ENCODE results near the gene CRTAP.

CRTAP gene

DNA sequence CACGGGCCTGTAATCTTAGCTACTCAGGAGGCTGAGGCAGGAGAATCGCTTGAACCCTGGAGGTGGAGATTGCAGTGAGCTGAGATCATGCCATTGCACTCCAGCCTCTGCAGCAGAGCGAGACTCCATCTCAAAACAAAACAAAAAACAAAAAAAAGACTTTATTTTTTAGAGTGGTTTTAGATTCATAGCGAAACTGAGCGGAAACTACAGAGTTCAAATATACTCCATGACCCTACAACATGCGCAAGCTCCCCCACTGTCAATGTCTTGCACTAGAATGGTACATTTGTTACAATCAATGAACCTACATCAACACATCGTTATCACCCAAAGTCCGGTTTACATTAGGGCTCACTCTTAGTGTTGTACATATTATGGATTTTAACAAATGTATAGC is 2.2 kb upstream of the CRTAP start:
- no peak for DNase-seq (ENCODE audit: low read depth)
- no peak overlapping the region for H3K4me3 ChIP-seq (replicated peaks; ENCODE audit: low read depth, low read length)
- TF ChIP-seq, protein P1, sequence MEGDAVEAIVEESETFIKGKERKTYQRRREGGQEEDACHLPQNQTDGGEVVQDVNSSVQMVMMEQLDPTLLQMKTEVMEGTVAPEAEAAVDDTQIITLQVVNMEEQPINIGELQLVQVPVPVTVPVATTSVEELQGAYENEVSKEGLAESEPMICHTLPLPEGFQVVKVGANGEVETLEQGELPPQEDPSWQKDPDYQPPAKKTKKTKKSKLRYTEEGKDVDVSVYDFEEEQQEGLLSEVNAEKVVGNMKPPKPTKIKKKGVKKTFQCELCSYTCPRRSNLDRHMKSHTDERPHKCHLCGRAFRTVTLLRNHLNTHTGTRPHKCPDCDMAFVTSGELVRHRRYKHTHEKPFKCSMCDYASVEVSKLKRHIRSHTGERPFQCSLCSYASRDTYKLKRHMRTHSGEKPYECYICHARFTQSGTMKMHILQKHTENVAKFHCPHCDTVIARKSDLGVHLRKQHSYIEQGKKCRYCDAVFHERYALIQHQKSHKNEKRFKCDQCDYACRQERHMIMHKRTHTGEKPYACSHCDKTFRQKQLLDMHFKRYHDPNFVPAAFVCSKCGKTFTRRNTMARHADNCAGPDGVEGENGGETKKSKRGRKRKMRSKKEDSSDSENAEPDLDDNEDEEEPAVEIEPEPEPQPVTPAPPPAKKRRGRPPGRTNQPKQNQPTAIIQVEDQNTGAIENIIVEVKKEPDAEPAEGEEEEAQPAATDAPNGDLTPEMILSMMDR (IDR thresholded peaks at IDR 0.05; ENCODE audit: low read length, missing control alignments) = no peak

DNA sequence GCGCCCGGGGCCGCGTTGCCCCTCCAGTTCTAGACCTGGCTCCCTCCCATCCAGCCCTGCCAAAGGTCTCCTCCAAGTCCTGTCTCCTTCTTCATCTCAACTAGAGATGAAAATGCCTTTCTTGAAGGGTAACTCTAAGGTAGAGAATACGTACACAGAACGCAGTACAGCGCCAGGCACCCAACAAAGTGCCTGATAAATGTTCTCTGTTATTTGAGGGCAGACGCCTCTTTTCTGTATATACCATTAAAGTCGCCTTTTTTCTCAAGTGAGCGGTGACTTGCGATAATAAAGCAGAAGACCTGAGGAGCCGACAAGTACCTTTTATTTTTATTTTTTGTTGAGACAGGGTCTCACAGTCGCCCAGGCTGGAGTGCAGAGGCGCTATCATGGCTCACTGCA is 809 bp downstream of the CRTAP start:
- H3K4me3 ChIP-seq (replicated peaks; ENCODE audit: low read depth, low read length) = peak overlapping the region; percentile 67
- no peak for DNase-seq (ENCODE audit: low read depth)
- TF ChIP-seq, protein P1 (IDR thresholded peaks at IDR 0.05; ENCODE audit: low read length, missing control alignments) = no peak

DNA sequence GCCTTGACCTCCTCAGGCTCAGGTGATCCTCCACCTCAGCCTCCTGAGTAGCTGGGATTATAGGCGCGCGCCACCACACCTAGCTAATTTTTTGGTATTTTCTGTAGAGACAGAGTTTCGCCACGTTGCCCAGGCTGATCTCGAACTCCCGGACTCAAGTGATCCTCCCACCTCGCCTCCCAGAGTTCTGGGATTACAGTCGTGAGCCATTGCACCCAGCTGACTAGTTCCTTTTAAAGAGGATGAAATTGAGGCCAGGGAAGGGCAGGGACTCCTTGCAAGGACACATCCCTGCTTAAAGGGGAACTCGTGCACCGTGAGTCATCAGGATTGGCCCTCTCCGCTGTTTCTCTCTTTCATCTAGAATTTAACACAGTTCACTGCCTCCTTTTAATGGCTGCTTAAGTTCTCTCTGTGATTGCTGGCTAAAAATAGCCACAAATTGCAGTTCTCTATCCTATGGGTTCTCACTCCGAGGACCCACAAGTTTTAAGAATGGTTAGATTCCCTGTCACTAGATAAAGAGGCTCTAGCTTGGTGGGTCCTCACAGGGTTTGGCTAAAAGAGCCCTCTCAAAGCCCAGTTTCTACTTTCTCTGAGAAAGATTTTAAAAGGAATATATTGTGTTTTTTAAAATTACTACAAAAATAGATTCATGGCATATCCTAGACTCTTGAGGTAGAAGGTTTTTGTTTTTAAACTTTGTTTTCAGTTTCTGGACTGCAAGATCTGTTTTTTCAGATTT is 1.4 kb downstream of the CRTAP start:
- peak; percentile 89 for DNase-seq (ENCODE audit: low read depth)
- TF ChIP-seq, protein P1 (IDR thresholded peaks at IDR 0.05; ENCODE audit: low read length, missing control alignments) = no peak
- H3K4me3 ChIP-seq (replicated peaks; ENCODE audit: low read depth, low read length) = peak overlapping the region; percentile 67

DNA sequence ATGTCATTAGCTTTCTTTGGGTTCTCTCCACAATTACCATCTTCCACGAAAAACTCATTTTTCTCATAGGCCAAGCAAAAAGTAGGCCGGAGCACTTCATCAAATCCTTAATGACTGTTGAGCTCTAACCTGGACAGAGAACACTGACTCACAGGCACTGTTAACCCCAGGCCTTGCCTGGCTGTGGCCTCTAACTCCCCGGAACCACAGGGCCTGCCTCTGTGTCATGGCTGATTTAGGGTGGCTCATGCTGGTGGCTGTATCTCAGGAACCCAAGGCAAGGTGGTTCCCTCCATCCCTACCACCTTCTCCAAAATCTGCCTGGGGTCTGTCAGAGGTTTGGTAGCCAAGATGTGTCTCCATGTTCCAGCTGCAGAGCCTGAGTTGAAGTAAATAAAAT is 3.6 kb downstream of the CRTAP start:
- no peak overlapping the region for H3K4me3 ChIP-seq (replicated peaks; ENCODE audit: low read depth, low read length)
- no peak for DNase-seq (ENCODE audit: low read depth)
- TF ChIP-seq, protein P1 (IDR thresholded peaks at IDR 0.05; ENCODE audit: low read length, missing control alignments) = no peak

DNA sequence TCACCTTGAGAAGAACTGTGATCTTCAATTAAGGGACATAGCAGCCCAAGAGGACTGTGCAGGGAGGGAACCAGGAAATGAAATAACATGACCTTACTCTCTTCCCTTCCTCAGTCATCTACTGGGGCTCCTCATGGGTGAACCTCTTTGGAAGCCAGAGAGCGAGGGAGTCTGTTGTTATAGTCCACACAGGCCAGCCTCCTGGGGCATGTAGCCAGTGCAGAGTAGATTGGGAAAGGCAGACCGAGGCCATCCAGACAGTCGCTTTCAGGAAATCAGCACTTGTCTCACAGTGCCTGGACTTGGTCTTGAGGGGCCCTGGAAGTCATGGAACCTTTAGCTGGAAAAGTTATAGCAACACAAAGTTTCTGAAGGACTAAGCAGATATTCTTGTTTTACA is 6.1 kb downstream of the CRTAP start:
- DNase-seq (ENCODE audit: low read depth) = no peak
- no peak overlapping the region for H3K4me3 ChIP-seq (replicated peaks; ENCODE audit: low read depth, low read length)
- TF ChIP-seq, protein P1 (IDR thresholded peaks at IDR 0.05; ENCODE audit: low read length, missing control alignments) = no peak

DNA sequence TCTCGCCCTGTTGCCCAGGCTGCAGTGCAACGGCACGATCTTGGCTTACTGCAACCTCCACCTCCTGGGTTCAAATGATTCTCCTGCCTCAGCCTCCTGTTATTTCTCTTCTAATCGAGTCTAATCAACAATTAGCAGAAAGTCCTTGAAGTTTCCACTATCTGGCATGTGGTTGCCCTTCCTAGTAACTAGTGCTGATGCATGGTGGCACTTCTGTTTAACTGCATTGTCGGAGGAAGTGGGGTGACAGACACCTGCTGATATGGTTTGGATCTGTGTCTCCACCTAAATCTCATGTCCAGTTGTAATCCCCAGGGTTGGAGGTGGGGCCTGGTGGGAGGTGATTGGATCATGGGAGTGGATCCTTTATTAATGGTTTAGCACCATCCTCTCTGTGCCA is 9.2 kb downstream of the CRTAP start:
- TF ChIP-seq, protein P1 (IDR thresholded peaks at IDR 0.05; ENCODE audit: low read length, missing control alignments) = no peak
- no peak overlapping the region for H3K4me3 ChIP-seq (replicated peaks; ENCODE audit: low read depth, low read length)
- no peak for DNase-seq (ENCODE audit: low read depth)

DNA sequence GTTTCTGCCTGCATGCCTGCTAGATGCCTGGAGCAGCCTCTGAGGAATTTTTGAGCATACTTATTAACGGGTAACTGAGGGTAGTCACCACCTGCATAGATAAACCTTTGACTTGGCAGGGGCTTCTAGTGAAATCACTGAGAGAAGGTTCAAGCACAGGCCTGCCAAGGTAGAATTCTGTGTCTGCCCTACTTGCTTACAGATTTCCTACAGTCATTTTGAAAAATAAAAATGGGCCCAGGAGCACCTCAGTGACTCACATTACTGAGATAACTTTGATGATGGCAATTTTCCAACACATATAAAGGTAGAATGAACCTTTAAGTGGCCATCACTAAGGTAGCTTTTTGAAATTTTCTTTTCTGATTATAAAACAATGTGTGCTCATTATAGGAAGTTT is 10.8 kb downstream of the CRTAP start:
- TF ChIP-seq, protein P1 (IDR thresholded peaks at IDR 0.05; ENCODE audit: low read length, missing control alignments) = no peak
- no peak overlapping the region for H3K4me3 ChIP-seq (replicated peaks; ENCODE audit: low read depth, low read length)
- DNase-seq (ENCODE audit: low read depth) = no peak
